ENCODE results near the gene GALNT6.

The GALNT6 gene

GRCh38 chr12:51329742-51330141 lies 61.5 kb downstream of the GALNT6 start:
- no peak overlapping the region for H3K4me3 ChIP-seq (ENCODE audit: low read depth, low read length)
- no peak for TF ChIP-seq CTCF (IDR thresholded peaks at IDR 0.05; ENCODE audit: low read depth, low read length)

- no peak for TF ChIP-seq CTCF (IDR thresholded peaks at IDR 0.05; ENCODE audit: low read depth, low read length)
- H3K4me3 ChIP-seq (ENCODE audit: low read depth, low read length), result no peak overlapping the region
Observed at GRCh38 chr12:51328587-51328986, 62.6 kb downstream of the GALNT6 start.

GRCh38 chr12:51326698-51327439 lies 64.3 kb downstream of the GALNT6 start:
- H3K4me3 ChIP-seq (ENCODE audit: low read depth, low read length), result no peak overlapping the region
- no peak for TF ChIP-seq CTCF (IDR thresholded peaks at IDR 0.05; ENCODE audit: low read depth, low read length)

- no peak overlapping the region for H3K4me3 ChIP-seq (ENCODE audit: low read depth, low read length)
- no peak for TF ChIP-seq CTCF (IDR thresholded peaks at IDR 0.05; ENCODE audit: low read depth, low read length)
Observed at GRCh38 chr12:51324953-51325352, 66.3 kb downstream of the GALNT6 start.

GRCh38 chr12:51323966-51324895 lies 67.0 kb downstream of the GALNT6 start, which contains the start of gene BIN2:
Gene BIN2 (minus strand): TSS chr12:51324174. CDS start chr12:51324102, 72 bp downstream.
- TF ChIP-seq CTCF (IDR thresholded peaks at IDR 0.05; ENCODE audit: low read depth, low read length), result no peak
- no peak within 1 kb of the TSS for H3K4me3 ChIP-seq (ENCODE audit: low read depth, low read length)

GRCh38 chr12:51323317-51323960 lies 67.8 kb downstream of the GALNT6 start:
- H3K4me3 ChIP-seq (ENCODE audit: low read depth, low read length), result no peak overlapping the region
- TF ChIP-seq CTCF (IDR thresholded peaks at IDR 0.05; ENCODE audit: low read depth, low read length), result no peak
